KOPT-K1 (cell line): ENCODE results near the gene MMP15.
"Not testable (repeated sequence)": the region's sequence is repeated elsewhere in the genome, so short reads cannot be mapped to it uniquely, and the experiment has no call there.

Source experiments
- H3K27ac ChIP-seq: fragments of 200-600 bp; sonication (generic); 2 replicates; pipeline ENCODE4 v1.5.1; 2016; ENCODE audit warnings: antibody characterized with exemption, mild to moderate bottlenecking, low read depth, low read length; ENCODE audit not compliant: poor library complexity, severe bottlenecking
- H3K36me3 ChIP-seq: fragments of 200-600 bp; sonication (generic); 2 replicates; pipeline ENCODE4 v1.5.1; 2017; ENCODE audit warnings: antibody characterized with exemption, mild to moderate bottlenecking, low read length, moderate library complexity; ENCODE audit not compliant: insufficient read depth
- H3K9me3 ChIP-seq: fragments of 200-600 bp; sonication (generic); 2 replicates; pipeline ENCODE4 v1.5.1; 2017; ENCODE audit warnings: antibody characterized with exemption, low read length, mild to moderate bottlenecking; ENCODE audit not compliant: insufficient read depth, poor library complexity, severe bottlenecking

Gene MMP15

GRCh38 chr16:58000706-58001676 is 24.6 kb upstream of the MMP15 start, which contains the start of gene USB1:
Gene USB1, plus strand, starts transcription at chr16:58001407. Its CDS starts 77 bp downstream, at chr16:58001484.
- Histone ChIP-seq H3K36me3 (peaks cover 49% of the 10 kb centered on the region), H3K27ac (peak within 1 kb of the TSS; percentile 62), H3K9me3 (peaks cover 2% of the 10 kb centered on the region)

DNA sequence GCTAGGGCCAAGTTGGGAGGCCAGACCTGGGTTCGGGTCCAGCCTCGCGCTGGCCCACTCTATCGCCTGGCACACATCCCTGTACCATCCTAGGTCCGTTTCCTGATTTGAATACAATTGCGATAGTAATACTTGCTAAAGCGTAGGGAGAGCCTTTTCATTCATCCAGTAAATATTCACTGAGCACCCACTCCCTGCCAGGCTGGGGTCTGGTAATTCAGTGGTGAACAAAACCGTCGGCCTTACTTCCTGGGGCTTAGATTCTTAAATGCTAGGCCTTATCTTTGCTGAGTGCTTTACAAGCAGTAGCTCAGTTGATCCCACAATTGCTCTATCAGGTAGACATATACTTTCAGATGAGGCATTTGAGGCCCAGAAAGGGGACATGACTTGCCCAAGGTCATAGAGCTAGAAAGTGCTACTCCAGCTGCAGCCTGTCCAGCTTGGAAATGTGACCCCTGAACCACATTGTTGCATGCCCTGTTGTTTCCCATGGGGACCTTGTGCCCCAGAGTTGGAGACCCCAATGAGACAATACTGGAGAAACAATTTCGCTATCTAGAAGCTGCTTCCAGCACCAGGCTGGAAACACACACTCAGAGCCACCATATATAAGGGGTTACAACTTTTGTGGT is 23.7 kb upstream of the MMP15 start:
- Histone ChIP-seq H3K27ac (peak overlapping the region; percentile 62), H3K36me3 (peaks cover 50% of the 10 kb centered on the region)

DNA sequence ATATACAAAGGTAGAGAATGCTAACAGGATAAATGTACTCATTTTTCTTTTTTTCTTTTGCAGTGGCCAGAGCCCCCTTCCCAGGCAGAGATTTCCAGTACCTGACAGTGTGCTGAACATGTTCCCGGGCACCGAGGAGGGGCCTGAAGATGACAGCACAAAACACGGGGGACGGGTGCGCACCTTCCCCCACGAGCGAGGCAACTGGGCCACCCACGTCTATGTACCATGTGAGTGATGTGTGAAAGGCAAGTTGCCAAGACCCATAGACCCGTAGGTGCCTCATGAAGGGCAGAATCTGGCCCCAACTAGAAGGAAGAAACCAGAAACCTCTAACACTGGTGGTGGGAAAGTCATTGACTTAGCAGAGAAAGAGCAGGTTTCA is 23.1 kb upstream of the MMP15 start:
- H3K27ac ChIP-seq = no peak overlapping the region
- peaks cover 9% of the 10 kb centered on the region for H3K9me3 ChIP-seq
- H3K36me3 ChIP-seq = peaks cover 50% of the 10 kb centered on the region

More for the DNA sequence above, 23.7 kb upstream of the MMP15 start:
- H3K9me3 ChIP-seq = peaks cover 9% of the 10 kb centered on the region

- Histone ChIP-seq H3K9me3 (peaks cover 9% of the 10 kb centered on the region), H3K27ac (no peak overlapping the region), H3K36me3 (peaks cover 45% of the 10 kb centered on the region)
Observed at GRCh38 chr16:58002936-58003335, 22.6 kb upstream of the MMP15 start.

GRCh38 chr16:58004736-58005135 is 20.8 kb upstream of the MMP15 start:
- peaks cover 47% of the 10 kb centered on the region for H3K36me3 ChIP-seq
- H3K27ac ChIP-seq, H3K9me3 ChIP-seq: not testable (repeated sequence)

DNA sequence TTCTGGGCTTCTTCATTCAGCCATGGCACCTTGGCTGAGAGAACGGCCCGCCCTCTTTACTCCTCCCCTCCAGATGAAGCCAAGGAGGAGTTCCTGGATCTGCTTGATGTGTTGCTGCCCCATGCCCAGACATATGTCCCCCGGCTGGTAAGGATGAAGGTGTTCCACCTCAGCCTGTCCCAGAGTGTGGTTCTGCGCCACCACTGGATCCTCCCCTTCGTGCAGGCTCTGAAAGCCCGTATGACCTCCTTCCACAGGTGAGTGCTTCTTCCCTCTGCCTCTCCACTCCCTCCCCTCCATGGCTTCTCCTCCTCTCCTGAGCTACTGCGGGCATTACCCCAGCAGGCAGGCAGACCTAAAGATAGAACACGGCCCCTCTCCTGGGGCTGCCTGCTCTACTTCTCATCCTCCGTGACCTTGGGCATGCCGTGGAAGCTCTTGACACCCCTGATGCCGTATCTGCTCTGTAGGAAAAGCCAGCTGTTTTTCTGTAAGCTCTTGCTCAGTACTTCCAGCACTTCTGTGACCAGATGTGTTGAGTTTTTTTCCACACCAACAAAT is 15.6 kb upstream of the MMP15 start:
- Histone ChIP-seq H3K27ac (no peak overlapping the region), H3K9me3 (peaks cover 9% of the 10 kb centered on the region), H3K36me3 (peaks cover 59% of the 10 kb centered on the region)

DNA sequence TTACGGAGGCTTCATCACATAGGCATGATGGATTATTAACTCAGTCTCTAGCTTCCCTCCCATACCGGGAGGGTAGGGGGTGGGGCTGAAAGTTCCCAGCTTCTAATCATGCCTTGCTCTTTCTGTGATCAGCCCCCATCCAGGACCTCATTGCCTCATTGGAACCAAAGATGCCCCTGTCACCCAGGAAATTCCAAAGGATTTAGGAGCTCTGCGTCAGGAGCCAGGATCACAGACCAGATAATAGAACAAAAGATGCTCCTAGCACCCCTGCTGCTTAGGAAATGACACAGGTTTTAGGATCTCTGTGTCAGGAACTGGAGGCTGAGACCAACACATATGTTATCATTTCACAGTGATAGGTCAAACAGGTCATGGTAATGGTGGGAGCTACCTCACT is 14.7 kb upstream of the MMP15 start:
- H3K27ac ChIP-seq = no peak overlapping the region
- H3K9me3 ChIP-seq = peaks cover 8% of the 10 kb centered on the region
- peaks cover 56% of the 10 kb centered on the region for H3K36me3 ChIP-seq

- H3K36me3 ChIP-seq = peaks cover 53% of the 10 kb centered on the region
- H3K9me3 ChIP-seq = peaks cover under 1% of the 10 kb centered on the region
- H3K27ac ChIP-seq = no peak overlapping the region
Observed at GRCh38 chr16:58011652-58012051, 13.9 kb upstream of the MMP15 start.

- Histone ChIP-seq H3K27ac (no peak overlapping the region), H3K36me3 (peaks cover 51% of the 10 kb centered on the region), H3K9me3 (no peaks in the 10 kb centered on the region)
Observed at GRCh38 chr16:58012481-58012880, 13.1 kb upstream of the MMP15 start.

DNA sequence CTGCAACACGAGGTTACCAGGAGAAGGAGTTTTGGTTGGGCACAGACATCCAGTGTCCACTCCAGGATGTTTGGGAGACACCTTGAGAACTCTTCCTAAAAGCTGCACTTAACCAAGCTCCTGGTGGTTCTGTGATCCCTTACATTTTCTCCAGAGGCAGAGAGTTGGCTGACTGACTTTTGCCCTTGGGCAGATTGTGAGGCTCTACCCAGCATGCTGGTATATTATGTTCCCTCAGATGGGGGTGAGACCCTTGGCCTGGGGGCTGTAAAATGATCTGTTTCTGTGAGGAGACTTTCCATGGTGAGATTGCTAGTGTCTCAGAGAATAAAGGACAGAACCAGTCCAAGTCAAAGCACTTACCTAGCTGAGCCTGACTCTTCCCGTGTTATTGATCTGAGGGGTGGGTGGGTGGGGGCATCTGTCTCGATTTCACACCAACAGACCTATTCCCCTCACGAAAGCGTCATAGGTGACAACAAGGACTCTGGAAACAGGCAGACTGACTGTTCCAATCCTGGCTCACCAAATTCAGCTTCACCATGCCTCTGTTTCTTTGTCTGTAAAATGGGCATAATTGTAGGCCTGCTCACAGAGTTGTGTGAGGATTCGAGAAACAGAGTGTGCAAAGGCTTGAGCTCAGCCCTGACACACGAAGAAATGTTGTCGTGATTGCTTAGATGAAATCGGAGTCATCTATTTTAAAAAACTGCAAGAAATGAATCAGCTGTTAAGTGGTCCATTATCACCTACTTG is 12.2 kb upstream of the MMP15 start:
- Histone ChIP-seq H3K27ac (no peak overlapping the region), H3K9me3 (no peaks in the 10 kb centered on the region), H3K36me3 (peaks cover 59% of the 10 kb centered on the region)

GRCh38 chr16:58016840-58017446 is 8.6 kb upstream of the MMP15 start:
- peaks cover 51% of the 10 kb centered on the region for H3K36me3 ChIP-seq
- no peak overlapping the region for H3K27ac ChIP-seq
- H3K9me3 ChIP-seq = no peaks in the 10 kb centered on the region

DNA sequence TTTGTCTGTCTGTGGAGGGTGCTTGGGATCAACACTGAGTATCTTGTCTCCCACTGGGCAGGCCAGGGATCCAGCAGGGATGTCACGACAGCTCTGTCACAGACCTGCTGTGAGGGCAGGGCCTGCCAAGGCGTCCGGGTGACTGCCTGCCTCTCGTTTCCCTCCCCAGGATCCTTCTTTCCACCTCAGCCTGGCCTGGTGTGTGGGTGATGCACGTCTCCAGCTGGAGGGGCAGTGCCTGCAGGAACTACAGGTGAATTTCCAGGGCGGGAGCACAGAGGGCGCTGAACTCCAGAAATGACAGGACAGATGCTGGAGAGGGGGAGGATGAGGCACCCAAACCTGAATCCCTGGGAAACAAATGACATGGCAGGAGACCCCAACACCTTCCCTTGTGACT is 6.8 kb upstream of the MMP15 start:
- Histone ChIP-seq H3K9me3 (no peaks in the 10 kb centered on the region), H3K36me3 (peaks cover 39% of the 10 kb centered on the region; the same call in 1 of the 2 replicates), H3K27ac (no peak overlapping the region)

DNA sequence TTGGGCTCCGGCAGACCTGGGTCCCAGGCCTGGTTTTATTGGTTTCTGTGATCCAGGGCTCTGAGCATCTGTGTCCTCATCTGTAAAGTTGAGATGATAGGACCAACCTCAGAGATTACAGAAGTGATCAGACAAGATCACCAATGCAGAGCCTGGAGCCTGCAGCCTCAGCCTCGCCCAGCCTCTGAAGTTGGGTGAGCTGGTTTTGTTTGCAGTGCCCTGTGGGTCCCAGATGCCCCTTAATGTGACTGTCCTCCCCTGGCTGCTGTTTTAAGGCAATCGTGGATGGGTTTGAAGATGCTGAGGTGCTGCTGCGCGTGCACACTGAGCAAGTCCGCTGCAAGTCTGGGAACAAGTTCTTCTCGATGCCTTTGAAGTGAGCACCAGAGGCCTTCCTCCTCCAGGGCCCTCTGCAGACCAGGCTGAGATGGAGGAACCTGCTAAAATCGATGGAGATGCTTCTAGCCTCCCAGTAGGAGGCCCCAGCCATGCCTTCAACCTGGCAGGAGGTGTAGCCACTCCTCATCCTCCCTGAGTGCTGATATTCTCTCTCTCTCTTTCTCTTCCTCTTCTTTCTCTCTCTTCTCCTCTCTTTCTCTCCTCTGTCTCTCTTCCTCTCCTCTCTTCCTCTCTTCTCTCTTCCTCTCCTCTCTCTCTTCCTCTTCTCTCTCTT is 5.6 kb upstream of the MMP15 start:
- H3K9me3 ChIP-seq = no peaks in the 10 kb centered on the region
- no peak overlapping the region for H3K27ac ChIP-seq
- peaks cover 39% of the 10 kb centered on the region; the same call in 1 of the 2 replicates for H3K36me3 ChIP-seq
